Pancreas (tissue), 10 donors: Measurements from ENCODE around the gene BOK. TPM values are rescaled to one million over a fixed set of nuclear protein-coding genes. Genes with fewer than 3 reads are reported as not detected.

Experiments used
- ATAC-seq, 4 donors: fragments of 200-7000 bp; cut with Tn5 transposase; one replicate each; pipeline versions ENCODE4 v1.8.0 to v1.9.1; 2020; ENCODE audit warnings: mild to moderate bottlenecking in 4 of 4, moderate library complexity in 4 of 4
- DNase-seq, 6 donors: peaks; one replicate each; pipeline ENCODE4 v3.0.0-alpha.2; 2020
- FAIRE-seq: peaks from 2 replicates; lab custom pipeline; 2012; peaks lifted over from hg19 to GRCh38; lab: Jason Lieb, UNC
- H3K27ac ChIP-seq, 4 donors: fragments of 200-600 bp; sonication (generic); 1 replicate in 3 of 4; 2 replicates in 1 of 4; pipeline versions ENCODE4 v1.5.0 to v1.8.0; 2020
- H3K27me3 ChIP-seq, 4 donors: fragments of 200-600 bp; one replicate each; pipeline ENCODE4 v1.8.0; 2021
- H3K36me3 ChIP-seq, 3 donors: fragments of 200-600 bp; sonication (generic) in 1 of 3; one replicate each; pipeline versions ENCODE4 v1.5.0 to v1.8.0; 2020 to 2021
- H3K4me1 ChIP-seq, 3 donors: fragments of 200-600 bp; one replicate each; pipeline ENCODE4 v1.8.0; 2021
- H3K4me3 ChIP-seq, 4 donors: fragments of 200-600 bp; sonication (generic) in 2 of 4; one replicate each; pipeline versions ENCODE4 v1.5.0 to v1.8.0; 2020 to 2021
- H3K9me3 ChIP-seq, 4 donors: fragments of 200-600 bp; one replicate each; pipeline ENCODE4 v1.8.0; 2021
- CTCF ChIP-seq, 4 donors: fragments of 200-600 bp; sonication (generic) in 3 of 4; IDR thresholded peaks; one replicate each; pipeline versions ENCODE4 v1.5.0 to v1.8.0; 2021; ENCODE audit warnings: antibody characterized with exemption in 4 of 4
- WGBS, 2 donors: extraction: QIAGEN DNeasy Blood & Tissue Kit; methylation state at CpG; one replicate each; pipeline ENCODE4 v1.1.7; 2013; 5-methylcytosine and 5-hydroxymethylcytosine counted together
- intact Hi-C, 3 donors: fragments of 100-400 bp; cut with DNase I; formaldehyde crosslinking; loops; one replicate each; pipeline versions ENCODE4 v1.11.1 to v1.14.2; 2022
- polyA plus RNA-seq, 2 donors: library from polyadenylated mRNA; stranded (reverse); fragments of 200-250 nt; gene quantifications; one replicate each; pipeline ENCODE4 v1.2.3, GENCODE V29; 2013
- total RNA-seq, 6 donors: library from RNA; stranded (reverse); fragmentation: NEBNext Ultra II Directional in 4 of 6; extraction: Animal tissue kit (Norgen Biotek cat#: 25700) in 4 of 6; gene quantifications; one replicate each; pipeline versions ENCODE4 v1.2.1 to v1.2.4, GENCODE V29; 2021 to 2023
- donor health status: healthy with polysubstance abuse.
- donor health status: DM: no; HTN: no; CAD: no; lungs with moderate emphysema.
- donor health status: DM: no; HTN: no; CAD: no.
- donor health status: control.
- donor health status: control.
- donor health status: Bipolar disorder and iron deficiency.
- donor health status: DM: yes; HTN: yes; CAD: no.
- donor health status: DM: no; HTN: no; CAD: no.
- donor health status: DM: no; HTN: no; CAD: no.
- donor health status: DM: yes; HTN: yes; CAD: no.

BOK gene
- total and polyA plus RNA-seq, 8 donors, result 10.0 to 24.8 (median 11.6) TPM

GRCh38 chr2:241548451-241548835 is 10.1 kb upstream of the BOK start:
- H3K4me3 ChIP-seq, result no peak overlapping the region

GRCh38 chr2:241550616-241551580 is 7.6 kb upstream of the BOK start:
- no peaks in the 10 kb centered on the region for H3K4me1 ChIP-seq
- no peaks in the 10 kb centered on the region for H3K9me3 ChIP-seq
- WGBS, 2 donors, result 81 to 87% methylated on average over 21 of the region's 21 CpGs
- no peak overlapping the region for H3K27ac ChIP-seq
- intact Hi-C loops, result no loop called here
- TF ChIP-seq CTCF (IDR thresholded peaks at IDR 0.05), result no peak
- DNase-seq, result peak in 1 of 6 donors; percentile 28
- no peaks in the 10 kb centered on the region for H3K27me3 ChIP-seq
- FAIRE-seq, result no peak
- H3K36me3 ChIP-seq, result no peaks in the 10 kb centered on the region
- peak in 1 of 4 donors; percentile 14 for ATAC-seq
- no peak overlapping the region for H3K4me3 ChIP-seq

More at GRCh38 chr2:241548451-241548835, 10.1 kb upstream of the BOK start:
- FAIRE-seq, result no peak
- ATAC-seq, result no peak
- H3K4me1 ChIP-seq, result no peaks in the 10 kb centered on the region
- no peaks in the 10 kb centered on the region for H3K36me3 ChIP-seq
- intact Hi-C loops, result no loop called here
- no peaks in the 10 kb centered on the region for H3K27me3 ChIP-seq
- DNase-seq, result peak in 1 of 6 donors; percentile 25
- H3K27ac ChIP-seq, result no peak overlapping the region
- WGBS, 2 donors, result 74 to 85% methylated on average over 3 of the region's 3 CpGs
- H3K9me3 ChIP-seq, result no peaks in the 10 kb centered on the region
- no peak for TF ChIP-seq CTCF (IDR thresholded peaks at IDR 0.05)

GRCh38 chr2:241551599-241551997 is 6.9 kb upstream of the BOK start:
- FAIRE-seq, result no peak
- Histone ChIP-seq H3K27ac (no peak overlapping the region), H3K9me3 (no peaks in the 10 kb centered on the region), H3K27me3 (no peaks in the 10 kb centered on the region), H3K4me1 (no peaks in the 10 kb centered on the region), H3K4me3 (no peak overlapping the region), H3K36me3 (no peaks in the 10 kb centered on the region)
- intact Hi-C loops, result no loop called here
- ATAC-seq, result no peak
- TF ChIP-seq CTCF (IDR thresholded peaks at IDR 0.05), result no peak
- WGBS, 2 donors, result 69 to 77% methylated on average over 12 of the region's 12 CpGs
- no peak for DNase-seq

- intact Hi-C loops, result no loop called here
- FAIRE-seq, result no peak
- 79 to 84% methylated on average over 32 to 33 of the region's 33 CpGs for WGBS, 2 donors
Observed at GRCh38 chr2:241551998-241552737, 6.4 kb upstream of the BOK start.

More at GRCh38 chr2:241551998-241552737, 6.4 kb upstream of the BOK start:
- Histone ChIP-seq H3K4me3 (no peak overlapping the region), H3K4me1 (no peaks in the 10 kb centered on the region), H3K27ac (no peak overlapping the region), H3K27me3 (no peaks in the 10 kb centered on the region), H3K9me3 (no peaks in the 10 kb centered on the region), H3K36me3 (no peaks in the 10 kb centered on the region)
- no peak for ATAC-seq
- no peak for TF ChIP-seq CTCF (IDR thresholded peaks at IDR 0.05)
- no peak for DNase-seq
